Hepatic stellate cell (primary cell): ENCODE data around the gene TNRC6C.
"Not testable (repeated sequence)": the region's sequence is repeated elsewhere in the genome, so short reads cannot be mapped to it uniquely, and the experiment has no call there.

Source experiments
- DNase-seq: peaks from one replicate; pipeline ENCODE4 v3.0.0; 2011; ENCODE audit warnings: low spot score

TNRC6C gene

DNA sequence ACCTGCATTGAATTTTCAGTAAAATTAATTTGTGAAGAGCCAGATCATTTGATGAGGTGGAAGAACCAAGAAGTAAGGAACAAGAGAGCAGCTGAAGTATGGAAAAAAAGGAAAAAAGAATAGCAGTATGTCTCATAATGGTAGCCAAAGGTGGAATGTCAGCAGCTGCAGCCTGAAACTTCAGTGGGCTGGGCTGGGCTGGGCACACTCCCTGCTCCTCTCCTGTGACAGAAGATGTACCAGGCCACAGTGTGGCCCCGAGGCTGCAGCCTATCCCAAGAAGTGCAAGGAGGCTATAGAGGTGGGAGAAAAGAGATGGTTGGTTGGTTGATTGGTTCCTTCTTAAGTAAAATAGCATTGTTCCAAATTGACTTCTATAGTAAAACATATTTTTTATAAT, 84.5 kb downstream of the TNRC6C start:
- DNase-seq, result no peak

DNA sequence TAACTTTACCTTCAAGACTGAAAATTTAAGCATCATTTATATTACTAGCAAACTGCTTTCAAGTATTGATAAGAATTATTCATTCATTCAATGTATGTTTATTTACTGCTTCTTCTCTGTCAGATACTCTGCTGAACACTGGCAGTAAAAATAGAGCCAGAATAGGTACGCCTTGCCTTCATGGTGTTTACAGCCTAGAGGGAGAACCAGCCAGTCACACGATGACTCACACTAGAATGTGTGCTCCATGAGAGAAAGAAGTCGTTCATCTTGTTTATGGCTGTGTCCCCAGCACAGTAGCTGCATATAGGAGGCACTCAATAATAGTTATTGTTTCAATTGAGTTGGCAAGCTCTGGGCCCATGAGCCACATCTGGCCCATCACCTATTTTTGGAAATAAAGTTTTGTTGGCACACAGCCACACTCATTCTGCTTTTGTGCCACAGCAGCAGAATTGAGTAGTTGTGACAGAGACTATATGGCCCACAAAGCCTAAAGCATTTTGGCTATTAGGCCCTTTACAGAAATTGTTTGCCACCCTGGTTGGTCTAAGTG, 85.9 kb downstream of the TNRC6C start:
- no peak for DNase-seq

DNA sequence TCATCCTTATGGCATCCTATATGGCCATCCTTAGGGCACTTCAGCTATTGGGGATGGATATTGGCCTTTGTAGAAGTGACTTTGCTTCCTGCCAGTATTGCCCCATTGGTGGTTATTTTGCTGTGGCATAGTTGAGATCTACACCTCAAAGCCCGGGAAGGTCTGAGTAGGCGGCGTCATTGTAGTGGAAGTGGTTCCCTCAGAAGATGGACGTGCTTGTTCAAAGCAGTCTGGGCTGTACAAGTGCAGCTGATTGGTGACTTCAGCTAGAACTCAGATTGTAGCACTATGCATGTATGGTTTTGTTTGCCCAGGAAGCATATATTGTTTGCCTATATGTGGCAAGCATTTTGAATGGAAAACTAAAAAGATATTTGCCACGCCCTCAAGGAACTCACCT, 86.8 kb downstream of the TNRC6C start:
- DNase-seq, result no peak

DNA sequence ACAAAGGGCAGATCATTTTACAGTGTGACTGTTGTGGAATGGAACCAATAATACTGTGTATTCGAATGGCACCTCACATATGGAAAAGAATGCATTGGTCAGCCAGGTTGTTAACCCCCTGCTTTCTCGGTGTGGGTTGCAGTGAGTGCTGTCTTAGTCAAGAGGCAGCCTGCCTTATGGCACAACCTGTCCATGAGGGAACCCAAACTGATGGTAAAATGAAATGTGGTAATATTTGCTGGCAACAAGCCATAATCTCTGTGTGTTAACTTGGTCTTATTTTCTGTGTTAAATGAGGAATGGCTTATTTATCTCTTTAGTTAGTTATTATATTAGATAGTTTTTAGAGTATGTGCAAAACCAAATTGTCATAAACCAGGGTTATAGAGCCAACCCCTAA, 88.4 kb downstream of the TNRC6C start:
- no peak for DNase-seq

DNA sequence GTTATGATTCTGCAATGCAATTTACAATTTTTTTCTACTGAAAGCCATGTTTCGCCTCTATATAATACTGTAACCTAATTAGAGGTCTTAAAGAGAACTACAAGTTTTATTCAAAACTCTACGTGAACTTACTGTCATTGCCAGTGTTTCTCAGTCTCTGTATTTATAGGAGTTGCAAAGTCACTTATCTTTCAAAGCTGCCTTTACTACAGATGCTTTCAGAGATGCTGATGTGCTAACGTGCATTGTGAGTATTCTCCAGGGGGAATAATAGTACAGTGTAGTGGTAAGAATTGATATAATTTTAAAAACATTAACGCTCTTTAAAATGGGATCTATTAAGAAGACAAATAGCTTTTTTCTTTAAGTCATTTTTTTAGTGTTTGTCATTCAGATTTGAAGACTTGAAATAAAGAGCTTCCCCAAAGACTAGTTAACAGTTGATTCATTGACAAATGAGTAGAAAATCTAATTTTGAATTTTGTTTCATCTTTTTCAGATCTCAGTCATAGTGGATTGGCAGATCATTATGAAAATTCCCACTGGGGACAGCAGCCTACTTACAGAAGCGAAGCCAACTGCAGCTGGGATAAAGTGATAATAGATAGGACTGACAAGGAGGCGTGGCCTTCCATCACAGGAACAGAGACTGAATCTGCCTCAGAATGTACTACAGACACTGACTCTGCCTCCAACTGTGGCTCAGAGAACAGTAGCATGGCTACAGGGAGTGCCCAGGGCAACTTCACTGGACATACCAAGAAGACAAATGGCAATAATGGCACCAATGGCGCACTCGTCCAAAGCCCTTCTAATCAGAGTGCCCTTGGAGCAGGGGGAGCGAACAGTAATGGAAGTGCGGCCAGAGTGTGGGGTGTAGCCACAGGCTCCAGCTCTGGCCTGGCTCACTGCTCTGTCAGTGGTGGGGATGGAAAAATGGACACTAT, 90.1 kb downstream of the TNRC6C start:
- no peak for DNase-seq

DNA sequence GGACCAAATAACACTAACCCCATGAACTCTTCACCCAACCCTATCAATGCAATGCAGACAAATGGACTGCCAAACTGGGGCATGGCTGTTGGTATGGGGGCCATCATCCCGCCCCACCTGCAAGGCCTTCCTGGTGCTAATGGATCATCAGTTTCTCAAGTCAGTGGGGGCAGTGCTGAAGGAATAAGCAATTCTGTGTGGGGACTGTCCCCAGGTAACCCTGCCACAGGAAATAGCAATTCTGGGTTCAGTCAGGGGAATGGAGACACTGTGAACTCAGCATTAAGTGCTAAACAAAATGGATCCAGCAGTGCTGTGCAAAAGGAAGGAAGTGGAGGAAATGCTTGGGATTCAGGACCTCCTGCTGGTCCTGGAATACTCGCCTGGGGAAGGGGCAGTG, 91.1 kb downstream of the TNRC6C start:
- DNase-seq, result no peak

DNA sequence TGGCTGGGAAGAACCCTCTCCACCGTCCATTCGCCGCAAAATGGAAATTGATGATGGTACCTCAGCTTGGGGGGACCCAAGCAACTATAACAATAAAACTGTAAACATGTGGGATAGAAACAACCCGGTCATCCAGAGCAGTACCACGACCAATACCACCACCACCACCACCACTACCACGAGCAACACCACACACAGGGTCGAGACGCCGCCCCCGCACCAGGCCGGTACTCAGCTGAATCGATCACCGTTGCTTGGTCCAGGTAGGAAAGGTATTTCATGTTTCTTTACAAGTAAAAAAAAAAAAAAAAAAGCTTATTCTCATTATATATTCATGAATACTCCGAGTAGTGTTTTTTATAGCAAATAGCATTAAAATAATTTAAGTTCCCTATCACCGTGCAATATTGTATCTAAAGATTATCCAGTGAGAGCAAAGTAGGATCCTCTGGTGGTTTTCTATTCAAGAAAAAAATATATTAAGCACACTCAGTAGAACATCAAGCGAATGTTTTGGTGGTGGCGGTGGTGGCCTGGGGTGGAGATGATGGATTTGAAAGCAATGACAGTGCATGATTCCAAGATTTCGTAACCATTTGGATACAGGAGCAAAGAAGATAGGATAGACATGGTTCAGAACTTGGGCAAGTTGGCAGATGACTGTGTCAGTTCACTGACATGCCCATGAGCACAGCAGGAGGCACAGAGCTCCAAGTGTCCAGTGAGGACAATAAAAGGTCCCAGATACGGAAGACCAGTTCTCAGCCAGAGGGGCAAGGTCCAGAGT, 92.9 kb downstream of the TNRC6C start:
- DNase-seq, result no peak

DNA sequence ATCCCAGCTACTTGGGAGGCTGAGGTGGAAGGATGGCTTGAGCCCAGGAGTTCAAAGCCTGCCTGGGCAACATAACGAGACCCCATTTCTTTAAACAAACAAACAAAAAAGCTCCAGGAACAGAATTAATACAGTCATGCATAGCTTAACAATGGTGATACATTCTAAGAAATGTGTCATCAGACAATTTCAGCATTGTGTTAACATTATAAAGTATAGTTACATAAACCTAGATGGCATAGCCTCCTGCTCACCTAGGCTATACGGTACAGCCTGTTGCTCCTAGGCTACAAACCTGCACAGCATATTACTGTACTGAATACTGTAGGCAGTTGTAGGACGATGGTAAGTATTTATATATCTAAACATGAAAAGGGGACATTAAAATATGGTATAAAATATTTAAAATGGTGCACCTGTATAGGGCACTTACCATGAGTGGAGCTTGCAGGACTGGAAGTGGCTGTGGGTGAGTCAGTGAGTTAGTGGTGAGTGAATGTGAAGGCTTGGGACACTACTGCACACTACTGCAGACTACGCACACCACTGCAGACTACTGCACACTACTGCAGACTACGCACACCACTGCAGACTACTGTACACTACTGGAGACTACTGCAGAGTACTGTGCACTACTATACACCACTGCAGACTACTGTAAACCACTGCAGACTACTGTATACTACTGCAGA, 95.4 kb downstream of the TNRC6C start:
- no peak for DNase-seq

DNA sequence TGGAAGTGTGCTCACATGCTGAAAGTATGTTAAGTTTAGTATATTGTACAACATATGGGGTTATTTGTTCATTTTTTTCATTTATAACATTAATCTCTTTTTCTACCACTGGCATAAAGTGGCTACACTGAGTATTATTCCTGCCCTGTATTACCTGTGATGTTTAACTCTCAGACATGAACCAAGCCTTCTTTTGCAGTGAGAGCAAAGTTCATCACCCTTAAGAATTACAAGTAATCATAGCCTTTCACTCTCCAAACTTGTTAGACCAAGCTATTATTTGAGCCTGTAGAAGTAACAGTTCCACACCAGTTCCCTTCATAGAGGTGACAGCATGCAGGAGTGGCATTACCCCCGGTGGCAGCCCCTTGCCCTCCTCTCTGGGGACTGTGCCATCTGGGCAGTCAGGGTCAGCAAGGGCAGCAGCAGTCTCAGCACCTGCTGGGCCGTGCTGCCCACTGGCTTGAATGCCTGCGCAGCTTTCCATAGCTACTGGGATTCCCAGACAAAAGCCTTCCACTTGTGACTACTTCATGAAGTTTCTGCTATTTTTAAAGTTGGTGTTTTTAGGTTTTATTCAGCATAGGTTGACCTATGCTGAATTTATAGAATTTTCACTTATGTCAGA, 98.7 kb downstream of the TNRC6C start:
- DNase-seq, result no peak

DNA sequence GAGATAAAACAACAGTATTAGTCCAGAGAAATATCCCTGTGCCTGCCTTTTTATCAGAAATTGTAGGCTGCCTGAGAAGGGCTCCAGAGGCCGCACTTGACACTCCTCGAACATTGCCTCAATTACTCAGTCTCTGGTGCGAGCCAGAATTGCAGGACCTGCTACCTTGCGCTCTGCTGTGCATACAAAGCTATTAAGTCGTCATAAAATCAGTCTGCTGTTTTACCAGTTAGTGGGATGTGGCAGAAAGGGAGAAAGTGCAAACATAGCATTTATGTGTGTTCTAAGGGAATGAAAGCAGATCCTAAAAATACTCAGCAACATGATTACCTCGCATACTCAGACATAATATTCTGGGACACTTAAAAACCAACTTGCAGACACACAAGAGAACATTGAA, 99.5 kb downstream of the TNRC6C start:
- no peak for DNase-seq

DNA sequence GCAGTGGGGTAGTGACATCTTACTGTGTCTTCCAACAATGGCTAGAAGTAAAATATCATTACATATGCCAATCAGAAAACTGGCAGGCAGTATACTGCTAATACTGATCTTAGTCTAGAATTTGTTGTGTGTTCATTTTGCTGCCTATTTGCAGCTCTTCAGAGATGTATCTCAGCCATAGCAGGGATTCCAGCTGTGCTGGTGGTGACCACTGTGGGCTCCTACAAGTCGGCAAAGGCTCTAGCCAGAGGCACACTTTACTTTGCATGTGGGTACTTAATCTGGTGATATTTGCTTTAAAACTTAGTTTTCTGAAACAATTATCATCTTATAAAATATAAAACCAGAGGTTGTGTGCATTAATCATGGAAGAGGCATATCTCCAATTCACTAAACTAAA, 100.1 kb downstream of the TNRC6C start:
- no peak for DNase-seq

DNA sequence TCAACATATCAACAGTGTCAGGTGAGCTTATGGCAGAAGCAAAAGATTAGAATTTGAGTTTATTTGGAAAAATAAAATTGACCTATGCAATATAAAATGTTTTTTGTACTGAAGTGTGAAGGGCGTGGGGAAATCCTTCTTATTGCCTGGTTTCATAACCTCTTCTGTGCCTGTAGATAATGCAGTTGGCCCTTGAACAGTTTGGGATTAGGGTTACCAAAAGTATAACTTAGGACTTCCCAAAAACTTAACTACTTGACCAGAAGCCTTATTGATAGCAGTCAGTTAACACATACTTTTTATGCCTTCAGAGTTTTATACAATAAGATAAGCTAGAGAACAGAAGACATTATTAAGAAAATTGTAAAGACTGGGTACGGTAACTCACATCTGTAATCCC, 104.1 kb downstream of the TNRC6C start:
- no peak for DNase-seq

DNA sequence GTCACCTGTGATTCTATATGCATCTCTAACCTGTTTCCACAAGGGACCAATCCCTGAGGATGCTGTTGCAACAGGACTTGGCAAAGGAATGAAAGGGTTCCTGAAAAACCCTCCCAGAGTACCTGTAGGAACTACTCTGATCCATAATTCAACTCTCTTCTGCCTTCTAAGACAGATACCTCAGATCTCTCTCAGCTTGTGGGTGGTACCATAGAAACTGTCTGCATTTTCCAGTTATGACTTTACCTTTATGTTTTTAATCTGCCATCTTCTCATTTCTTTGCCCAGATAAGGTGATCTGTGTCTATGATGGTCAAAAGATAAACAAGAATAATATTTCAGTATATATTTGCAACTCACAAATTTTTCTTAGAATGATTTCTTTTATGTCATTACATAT, 105.0 kb downstream of the TNRC6C start:
- no peak for DNase-seq

DNA sequence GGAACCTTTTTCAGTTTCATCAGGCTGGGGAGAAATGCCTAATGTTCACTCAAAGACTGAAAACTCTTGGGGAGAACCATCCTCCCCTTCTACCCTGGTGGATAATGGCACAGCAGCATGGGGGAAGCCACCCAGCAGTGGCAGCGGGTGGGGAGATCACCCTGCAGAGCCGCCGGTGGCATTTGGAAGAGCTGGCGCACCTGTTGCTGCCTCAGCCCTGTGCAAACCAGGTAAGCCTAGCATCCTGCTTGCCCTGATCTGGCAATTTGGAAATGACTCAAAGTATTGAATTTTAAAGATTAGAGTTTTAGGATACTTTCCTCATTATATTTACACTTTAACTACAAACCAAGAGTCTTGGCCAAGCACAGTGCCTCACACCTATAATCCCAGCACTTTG, 106.2 kb downstream of the TNRC6C start:
- DNase-seq, result no peak

DNA sequence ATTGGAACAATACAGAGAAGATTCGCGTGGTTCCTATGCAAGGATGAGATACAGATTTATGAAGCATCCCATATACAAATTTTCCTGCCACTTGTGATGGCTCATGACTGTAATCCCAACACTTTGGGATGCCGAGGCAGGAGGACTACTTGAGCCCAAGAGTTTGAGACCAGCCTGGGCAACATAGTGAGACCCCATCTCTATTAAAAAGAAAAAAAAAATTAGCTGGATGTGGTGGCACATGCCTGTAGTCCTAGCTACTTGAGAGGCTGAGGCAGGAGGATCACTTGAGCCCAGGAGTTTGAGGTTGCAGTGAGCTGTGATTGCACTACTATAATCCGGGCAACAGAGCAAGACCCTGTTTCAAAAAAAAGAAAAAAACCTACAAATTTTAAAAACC, 108.5 kb downstream of the TNRC6C start:
- not testable (repeated sequence) for DNase-seq

DNA sequence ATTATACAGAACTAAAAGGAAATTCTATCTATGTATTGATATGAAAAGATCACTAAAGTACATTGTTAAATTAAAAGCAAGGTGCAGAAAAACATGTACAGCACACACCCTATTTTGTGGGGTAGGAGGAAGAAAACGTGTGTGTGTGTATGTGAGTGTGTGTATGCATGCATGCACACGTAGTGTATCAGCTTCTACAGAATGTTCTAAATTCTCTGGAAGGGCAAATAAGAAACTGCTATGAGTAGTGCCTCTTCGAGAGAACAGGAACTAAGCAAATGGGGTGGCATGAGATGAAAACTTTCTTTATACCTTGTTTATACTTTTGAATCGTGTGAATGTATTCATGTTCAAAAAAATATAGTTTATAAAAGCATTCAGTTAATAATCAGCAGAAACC, 111.2 kb downstream of the TNRC6C start:
- no peak for DNase-seq

DNA sequence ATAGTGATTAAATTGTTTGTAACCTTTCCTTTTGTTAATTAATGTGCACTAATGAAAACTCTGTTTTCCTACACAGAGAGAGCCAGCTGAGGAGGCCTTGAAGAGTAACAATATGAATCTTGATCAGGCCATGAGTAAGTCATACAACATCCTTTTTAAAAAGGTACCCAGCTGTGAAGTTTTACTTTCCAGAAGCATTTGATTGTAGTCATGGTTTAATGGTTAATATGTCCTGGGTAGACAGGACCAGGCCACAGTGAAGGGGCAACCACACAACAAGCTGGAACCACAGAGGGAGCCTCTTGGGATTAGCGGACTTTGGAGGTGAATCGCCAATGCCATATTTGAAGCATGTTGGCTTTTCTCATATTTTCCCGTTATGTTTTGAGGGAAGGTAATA, 114.5 kb downstream of the TNRC6C start:
- no peak for DNase-seq

DNA sequence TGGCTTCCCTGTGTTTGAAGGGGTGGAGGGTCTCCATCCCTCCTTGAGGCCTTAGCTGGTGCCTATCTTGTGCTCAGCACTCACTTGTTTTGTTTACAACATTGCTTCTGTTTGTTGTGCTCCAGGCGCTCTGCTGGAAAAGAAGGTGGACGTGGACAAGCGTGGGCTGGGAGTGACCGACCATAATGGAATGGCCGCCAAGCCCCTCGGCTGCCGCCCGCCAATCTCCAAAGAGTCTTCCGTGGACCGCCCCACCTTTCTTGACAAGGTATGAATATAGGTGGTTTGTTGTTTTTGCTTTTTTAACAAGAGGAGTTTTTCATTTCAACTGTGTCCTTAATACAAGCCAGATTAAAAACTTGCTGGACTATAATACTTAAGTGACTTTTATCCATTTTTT, 116.5 kb downstream of the TNRC6C start:
- no peak for DNase-seq

DNA sequence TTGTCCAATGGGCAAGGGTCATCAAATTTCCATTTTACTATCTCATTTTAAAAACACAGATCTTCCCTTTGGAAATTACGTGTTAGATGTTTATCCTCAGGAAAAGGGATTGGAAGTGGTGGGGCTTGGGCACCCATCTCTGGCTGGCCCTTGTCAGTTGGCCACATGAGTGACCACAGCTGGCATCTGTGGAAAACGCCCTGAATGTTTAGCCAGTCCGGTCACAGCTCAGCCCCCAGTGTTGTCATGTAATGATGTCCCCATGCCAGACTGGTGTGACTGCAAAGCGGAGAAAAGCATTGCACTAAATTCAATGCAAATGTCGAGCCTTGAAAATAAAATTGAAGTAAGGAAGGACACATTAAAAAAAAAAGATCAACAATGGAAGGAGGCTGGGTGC, 117.0 kb downstream of the TNRC6C start:
- DNase-seq, result no peak

DNA sequence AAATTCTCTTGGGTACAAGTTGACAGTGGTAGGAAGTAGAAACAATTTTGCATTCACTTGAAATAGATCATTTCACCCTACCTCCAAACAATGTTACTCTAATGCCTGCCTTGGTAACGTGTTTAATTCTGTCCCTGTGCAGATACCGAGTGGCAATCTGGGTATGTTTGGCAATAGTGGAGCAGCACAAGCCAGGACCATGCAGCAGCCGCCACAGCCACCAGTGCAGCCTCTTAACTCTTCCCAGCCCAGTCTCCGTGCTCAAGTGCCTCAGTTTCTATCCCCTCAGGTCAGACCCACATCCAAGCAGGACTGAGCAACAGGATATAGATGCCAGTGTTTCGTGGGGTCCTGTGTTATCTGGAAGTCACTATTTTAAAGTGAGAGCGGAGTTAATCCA, 120.8 kb downstream of the TNRC6C start:
- DNase-seq, result no peak

DNA sequence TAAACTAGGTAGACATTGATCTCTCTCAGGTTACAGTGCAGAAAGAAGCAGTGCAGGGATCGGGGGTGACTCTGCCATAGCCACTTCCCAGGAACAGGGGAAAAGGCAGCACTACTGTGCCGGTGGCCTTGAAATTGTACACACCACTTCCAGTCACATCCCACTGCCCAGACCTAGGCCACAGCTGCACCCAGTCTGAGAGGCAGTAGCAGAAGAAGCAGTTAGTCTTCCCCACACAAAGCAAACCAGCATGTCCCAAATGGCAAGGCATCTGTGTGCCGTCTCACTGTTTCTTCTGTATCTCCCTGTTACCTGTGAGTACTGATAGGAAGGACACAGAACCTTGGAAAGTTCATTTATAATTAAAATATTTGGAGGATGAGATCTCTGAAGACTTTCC, 123.0 kb downstream of the TNRC6C start:
- DNase-seq, result no peak

DNA sequence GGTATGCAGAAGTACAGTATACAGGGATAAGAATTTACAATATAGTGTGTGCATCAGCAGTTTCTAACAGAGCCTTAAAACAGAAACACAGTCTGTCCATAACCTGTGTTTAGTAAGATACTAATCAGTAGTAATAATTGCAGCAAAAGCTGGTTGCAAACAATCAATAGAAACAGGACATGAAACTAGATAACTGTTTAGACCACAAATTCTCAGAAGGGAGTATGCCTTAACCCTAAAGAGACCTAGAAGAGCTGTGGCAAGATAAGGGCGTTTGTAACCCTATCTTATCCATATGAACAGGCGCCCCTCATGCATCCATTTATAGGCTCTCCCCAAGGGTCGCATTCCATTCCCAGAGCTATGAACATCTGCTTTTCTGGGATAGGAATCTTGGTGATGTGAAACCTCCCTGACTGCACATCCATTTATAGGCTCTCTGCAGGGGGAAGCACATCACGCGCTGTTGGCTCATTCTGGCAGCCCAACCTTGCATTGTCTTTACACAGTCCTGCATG, 123.9 kb downstream of the TNRC6C start:
- not testable (repeated sequence) for DNase-seq
